Stimulated activated CD8-positive, alpha-beta memory T cell treated with anti-CD3 and anti-CD28 coated beads, Interleukin-15, amount 100 ng/mL, for 48 hours (primary cell): ENCODE data around the gene RGS3.
"Not testable (repeated sequence)": the region's sequence is repeated elsewhere in the genome, so short reads cannot be mapped to it uniquely, and the experiment has no call there.

Source experiments
- DNase-seq, 2 donors: peaks; one replicate each; pipeline ENCODE4 v3.0.0-alpha.2; 2020; ENCODE audit warnings: low read depth in 2 of 2

RGS3 gene

GRCh38 chr9:113546566-113546965 is 83.0 kb downstream of the RGS3 start:
- DNase-seq, result no peak

- no peak for DNase-seq
These were observed 84.0 kb downstream of the RGS3 start for GRCh38 chr9:113547501-113547900.

GRCh38 chr9:113548221-113549041 is 84.9 kb downstream of the RGS3 start:
- peak; percentile 19 for DNase-seq

GRCh38 chr9:113549892-113550291 is 86.4 kb downstream of the RGS3 start:
- DNase-seq, result not testable (repeated sequence)

- DNase-seq, result no peak
These were observed 93.5 kb downstream of the RGS3 start for GRCh38 chr9:113556877-113557593.

GRCh38 chr9:113558632-113559502 is 95.3 kb downstream of the RGS3 start:
- DNase-seq, result no peak

GRCh38 chr9:113559834-113560800 is 96.6 kb downstream of the RGS3 start:
- DNase-seq, result no peak

GRCh38 chr9:113562653-113563381 is 99.3 kb downstream of the RGS3 start:
- no peak for DNase-seq

- no peak for DNase-seq
These were observed 100.4 kb downstream of the RGS3 start for GRCh38 chr9:113563826-113564497.

- no peak for DNase-seq
These were observed 101.1 kb downstream of the RGS3 start for GRCh38 chr9:113564498-113565237.

- no peak for DNase-seq
These were observed 102.6 kb downstream of the RGS3 start for GRCh38 chr9:113566016-113566711.

GRCh38 chr9:113566712-113567071 is 103.2 kb downstream of the RGS3 start:
- no peak for DNase-seq

GRCh38 chr9:113567361-113568080 is 104.0 kb downstream of the RGS3 start:
- DNase-seq, result no peak

- DNase-seq, result no peak
These were observed 104.5 kb downstream of the RGS3 start for GRCh38 chr9:113568081-113568435.

GRCh38 chr9:113568571-113569321 is 105.2 kb downstream of the RGS3 start:
- DNase-seq, result no peak

GRCh38 chr9:113569472-113570060 is 106.0 kb downstream of the RGS3 start:
- no peak for DNase-seq

GRCh38 chr9:113570106-113570505 is 106.6 kb downstream of the RGS3 start:
- no peak for DNase-seq
